Measurements from ENCODE around the gene HMGCS1.

The HMGCS1 gene

DNA sequence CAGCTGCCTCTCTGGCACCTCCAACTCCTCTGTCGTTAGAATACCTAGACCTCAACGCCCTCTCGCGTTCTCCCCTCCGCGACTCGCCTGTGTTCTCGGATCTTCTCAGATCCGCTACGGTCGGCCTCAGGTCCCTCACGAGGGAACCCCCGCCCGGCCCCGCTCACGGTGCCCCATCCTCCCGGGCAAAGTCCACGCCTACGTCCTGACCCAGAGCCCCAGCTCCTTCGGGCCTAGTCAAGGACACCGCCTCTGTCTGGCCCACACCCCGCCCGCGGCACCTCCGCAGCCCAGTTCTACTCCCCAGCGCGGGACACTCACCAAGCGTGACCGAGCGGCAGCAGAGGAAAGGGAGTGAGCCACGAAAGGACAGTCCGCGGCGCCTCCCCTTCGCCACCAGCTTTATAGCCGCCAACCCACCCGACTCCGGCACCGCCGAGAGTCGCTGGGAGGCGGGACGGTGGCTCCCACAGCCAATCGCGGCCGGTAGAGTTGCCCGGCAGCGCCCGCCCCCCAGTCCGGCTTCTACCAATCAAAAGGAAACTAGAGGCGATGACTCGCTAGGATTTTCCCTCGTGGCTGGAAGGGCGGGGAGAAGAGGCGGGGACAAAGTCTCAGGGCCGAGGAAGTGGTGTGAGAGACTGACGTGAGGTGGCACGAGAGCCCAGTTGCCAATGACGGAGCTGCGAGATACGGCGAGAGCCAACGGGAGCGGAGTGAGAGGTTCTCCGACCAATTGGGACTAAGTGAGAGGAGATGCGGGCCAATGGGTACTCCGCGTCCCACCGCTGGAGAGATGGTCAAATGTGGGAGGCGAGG lies at the start of gene HMGCS1:
HMGCS1 (minus strand) TSS at position 378 of the 819 bp plus-strand sequence. CDS start 14,447 bp downstream, outside the sequence.
- Histone ChIP-seq H3K27me3 (ENCODE audit: control insufficient read depth, insufficient read depth, low read length) (no peaks in the 10 kb centered on the region), H3K4me3 (ENCODE audit: low read depth, low read length) (peak within 1 kb of the TSS; percentile 84), H3K9me3 (ENCODE audit: control insufficient read depth, insufficient read depth, low read length) (no peaks in the 10 kb centered on the region), H3K9ac (ENCODE audit: low read depth, low read length) (peak within 1 kb of the TSS; percentile 74; the same call in 1 of the 2 replicates), H3K36me3 (ENCODE audit: control insufficient read depth, insufficient read depth, low read length) (peaks cover 20% of the 10 kb centered on the region), H3K27ac (ENCODE audit: low read depth, low read length) (peak within 1 kb of the TSS; percentile 95), H3K4me1 (ENCODE audit: control insufficient read depth, insufficient read depth, low read length) (peaks cover 34% of the 10 kb centered on the region)

DNA sequence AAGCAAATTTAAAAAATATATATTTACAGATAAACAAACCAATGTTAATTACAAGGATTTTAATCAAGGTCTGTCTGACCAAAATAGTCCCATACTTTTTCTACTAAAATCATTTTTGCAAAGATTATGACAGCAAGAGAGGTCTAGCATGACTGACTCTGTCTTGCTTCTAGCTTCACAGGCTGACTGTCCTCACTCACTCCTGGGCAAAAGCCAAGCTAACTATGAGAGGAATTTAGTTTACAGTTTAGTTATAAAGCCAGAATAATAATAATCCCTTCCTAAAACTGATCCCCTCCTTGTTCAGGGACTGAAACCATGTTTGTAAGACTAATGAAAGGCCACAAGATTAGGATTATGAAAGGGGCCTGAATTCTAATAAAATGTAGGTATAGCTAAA lies 45.5 kb upstream of the HMGCS1 start:
- H3K4me1 ChIP-seq (ENCODE audit: control insufficient read depth, insufficient read depth, low read length), result no peaks in the 10 kb centered on the region
- no peaks in the 10 kb centered on the region for H3K27me3 ChIP-seq (ENCODE audit: control insufficient read depth, insufficient read depth, low read length)
- H3K27ac ChIP-seq (ENCODE audit: low read depth, low read length), result no peak overlapping the region
- peaks cover 13% of the 10 kb centered on the region; the same call in 1 of the 2 replicates for H3K9me3 ChIP-seq (ENCODE audit: control insufficient read depth, insufficient read depth, low read length)
- H3K36me3 ChIP-seq (ENCODE audit: control insufficient read depth, insufficient read depth, low read length), result no peaks in the 10 kb centered on the region
- H3K9ac ChIP-seq (ENCODE audit: low read depth, low read length), result no peak overlapping the region
- H3K4me3 ChIP-seq (ENCODE audit: low read depth, low read length), result no peak overlapping the region

DNA sequence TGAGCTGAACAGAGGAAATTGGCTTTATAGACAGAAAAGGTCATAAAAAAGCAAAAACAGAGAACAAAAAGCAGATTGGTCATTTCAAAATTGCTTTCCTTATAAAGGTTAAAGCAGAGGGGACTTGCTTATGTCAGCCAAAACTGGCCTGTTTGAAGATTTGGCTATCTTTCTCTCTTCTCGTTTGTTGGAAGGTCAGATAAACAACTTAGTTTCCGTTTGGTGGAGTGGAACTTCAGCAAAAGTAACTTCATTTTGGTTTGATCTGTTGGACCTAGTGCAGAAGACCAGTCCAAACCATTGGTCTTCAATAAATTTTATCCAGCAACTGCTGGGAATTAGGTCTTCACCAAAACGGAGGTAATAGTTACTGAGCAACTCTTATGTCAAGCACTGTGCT lies 45.1 kb upstream of the HMGCS1 start:
- Histone ChIP-seq H3K4me3 (ENCODE audit: low read depth, low read length) (no peak overlapping the region), H3K9ac (ENCODE audit: low read depth, low read length) (no peak overlapping the region), H3K27ac (ENCODE audit: low read depth, low read length) (no peak overlapping the region), H3K4me1 (ENCODE audit: control insufficient read depth, insufficient read depth, low read length) (no peaks in the 10 kb centered on the region), H3K36me3 (ENCODE audit: control insufficient read depth, insufficient read depth, low read length) (no peaks in the 10 kb centered on the region), H3K27me3 (ENCODE audit: control insufficient read depth, insufficient read depth, low read length) (no peaks in the 10 kb centered on the region), H3K9me3 (ENCODE audit: control insufficient read depth, insufficient read depth, low read length) (peaks cover 13% of the 10 kb centered on the region; the same call in 1 of the 2 replicates)

DNA sequence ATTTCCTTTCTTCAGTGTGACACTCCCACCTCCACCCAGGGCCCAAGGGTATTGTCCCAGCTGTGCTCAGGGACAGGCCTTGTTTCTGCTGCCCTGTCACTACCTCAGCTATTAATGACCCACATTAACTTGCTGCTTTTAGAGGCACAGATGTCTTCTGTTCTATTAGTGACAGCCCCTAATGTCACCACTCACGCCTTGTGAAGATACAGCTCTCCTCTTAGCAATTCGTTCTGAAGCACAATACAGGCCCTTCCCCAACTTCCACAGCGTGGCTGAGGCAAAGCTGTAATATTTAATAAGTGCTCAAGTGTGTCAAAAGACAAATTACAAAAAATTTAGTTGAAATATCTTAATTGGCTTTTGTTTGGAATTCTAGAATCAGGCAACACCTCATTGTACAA lies 44.7 kb upstream of the HMGCS1 start:
- no peak overlapping the region for H3K27ac ChIP-seq (ENCODE audit: low read depth, low read length)
- H3K9ac ChIP-seq (ENCODE audit: low read depth, low read length), result no peak overlapping the region

DNA sequence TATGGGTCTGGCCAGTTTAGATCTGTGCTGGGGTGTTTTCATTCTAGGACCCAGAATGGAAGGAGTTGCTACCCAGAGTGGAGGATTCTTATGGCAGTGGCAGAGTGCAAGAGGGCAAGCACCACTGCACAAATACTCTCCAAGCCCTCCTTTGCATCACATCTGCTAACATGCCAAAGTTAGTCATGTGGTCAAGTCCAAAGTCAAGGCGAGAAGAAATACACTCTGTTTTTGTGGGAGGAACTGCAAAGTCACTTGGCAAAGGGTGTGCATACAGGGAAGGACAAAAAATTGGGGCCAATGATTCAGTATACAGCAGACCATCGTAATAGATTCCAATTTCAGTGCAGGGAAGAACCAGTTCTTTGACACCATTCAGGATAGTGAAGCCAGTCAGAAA lies 43.9 kb upstream of the HMGCS1 start:
- Histone ChIP-seq H3K4me3 (ENCODE audit: low read depth, low read length) (no peak overlapping the region), H3K27ac (ENCODE audit: low read depth, low read length) (no peak overlapping the region), H3K9ac (ENCODE audit: low read depth, low read length) (no peak overlapping the region), H3K4me1 (ENCODE audit: control insufficient read depth, insufficient read depth, low read length) (no peaks in the 10 kb centered on the region), H3K36me3 (ENCODE audit: control insufficient read depth, insufficient read depth, low read length) (no peaks in the 10 kb centered on the region), H3K27me3 (ENCODE audit: control insufficient read depth, insufficient read depth, low read length) (no peaks in the 10 kb centered on the region), H3K9me3 (ENCODE audit: control insufficient read depth, insufficient read depth, low read length) (peaks cover 13% of the 10 kb centered on the region; the same call in 1 of the 2 replicates)

More for the DNA sequence above, 44.7 kb upstream of the HMGCS1 start:
- Histone ChIP-seq H3K9me3 (ENCODE audit: control insufficient read depth, insufficient read depth, low read length) (peaks cover 13% of the 10 kb centered on the region; the same call in 1 of the 2 replicates), H3K36me3 (ENCODE audit: control insufficient read depth, insufficient read depth, low read length) (no peaks in the 10 kb centered on the region), H3K27me3 (ENCODE audit: control insufficient read depth, insufficient read depth, low read length) (no peaks in the 10 kb centered on the region), H3K4me3 (ENCODE audit: low read depth, low read length) (no peak overlapping the region), H3K4me1 (ENCODE audit: control insufficient read depth, insufficient read depth, low read length) (no peaks in the 10 kb centered on the region)

DNA sequence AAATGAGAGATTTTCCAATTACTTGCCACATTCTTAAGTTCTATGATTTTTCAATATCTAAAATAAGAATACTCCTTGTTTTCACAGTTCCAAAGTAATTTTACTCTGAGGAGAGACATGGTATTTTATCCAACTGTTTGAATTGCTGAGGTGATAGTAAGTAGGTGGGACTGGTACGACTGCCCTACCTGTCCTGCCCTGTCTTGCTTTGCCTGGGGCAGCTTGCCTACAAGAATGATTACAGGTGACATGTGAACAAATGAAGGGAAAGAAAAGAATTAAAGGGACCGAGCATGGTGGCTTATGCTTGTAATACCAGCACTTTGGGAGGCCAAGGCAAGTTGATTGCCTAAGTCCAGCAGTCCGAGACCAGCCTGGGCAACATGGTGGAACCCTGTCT lies 41.6 kb upstream of the HMGCS1 start:
- no peaks in the 10 kb centered on the region for H3K36me3 ChIP-seq (ENCODE audit: control insufficient read depth, insufficient read depth, low read length)
- no peak overlapping the region for H3K27ac ChIP-seq (ENCODE audit: low read depth, low read length)
- H3K9me3 ChIP-seq (ENCODE audit: control insufficient read depth, insufficient read depth, low read length), result 0 out of 2 replicates have a peak, but pooled peaks cover 10% of the 10 kb centered on the region
- no peaks in the 10 kb centered on the region for H3K27me3 ChIP-seq (ENCODE audit: control insufficient read depth, insufficient read depth, low read length)
- no peak overlapping the region for H3K9ac ChIP-seq (ENCODE audit: low read depth, low read length)
- H3K4me1 ChIP-seq (ENCODE audit: control insufficient read depth, insufficient read depth, low read length), result no peaks in the 10 kb centered on the region
- H3K4me3 ChIP-seq (ENCODE audit: low read depth, low read length), result no peak overlapping the region

DNA sequence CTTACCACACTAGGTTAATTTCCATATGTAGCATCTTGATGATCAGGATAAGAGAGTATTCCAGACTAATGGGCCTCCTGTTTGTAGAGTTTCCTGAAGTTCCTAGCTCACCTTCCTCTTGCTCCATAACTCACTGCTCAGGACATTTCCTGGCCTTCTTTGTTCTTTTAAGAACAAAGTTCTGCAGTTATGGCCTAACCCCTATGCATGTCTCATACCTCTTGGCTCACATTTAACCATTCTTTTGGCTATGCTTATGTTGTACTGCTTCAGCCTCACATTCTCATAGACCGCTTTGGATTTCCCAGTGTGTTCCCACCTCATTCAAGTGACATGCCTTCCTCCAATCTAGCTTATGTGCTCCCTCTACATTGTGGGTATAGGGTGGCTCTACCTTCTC lies 40.5 kb upstream of the HMGCS1 start:
- H3K36me3 ChIP-seq (ENCODE audit: control insufficient read depth, insufficient read depth, low read length), result no peaks in the 10 kb centered on the region
- no peak overlapping the region for H3K4me3 ChIP-seq (ENCODE audit: low read depth, low read length)
- H3K9me3 ChIP-seq (ENCODE audit: control insufficient read depth, insufficient read depth, low read length), result 0 out of 2 replicates have a peak, but pooled peaks cover 4% of the 10 kb centered on the region
- H3K4me1 ChIP-seq (ENCODE audit: control insufficient read depth, insufficient read depth, low read length), result no peaks in the 10 kb centered on the region
- H3K9ac ChIP-seq (ENCODE audit: low read depth, low read length), result no peak overlapping the region
- H3K27me3 ChIP-seq (ENCODE audit: control insufficient read depth, insufficient read depth, low read length), result no peaks in the 10 kb centered on the region
- H3K27ac ChIP-seq (ENCODE audit: low read depth, low read length), result no peak overlapping the region

DNA sequence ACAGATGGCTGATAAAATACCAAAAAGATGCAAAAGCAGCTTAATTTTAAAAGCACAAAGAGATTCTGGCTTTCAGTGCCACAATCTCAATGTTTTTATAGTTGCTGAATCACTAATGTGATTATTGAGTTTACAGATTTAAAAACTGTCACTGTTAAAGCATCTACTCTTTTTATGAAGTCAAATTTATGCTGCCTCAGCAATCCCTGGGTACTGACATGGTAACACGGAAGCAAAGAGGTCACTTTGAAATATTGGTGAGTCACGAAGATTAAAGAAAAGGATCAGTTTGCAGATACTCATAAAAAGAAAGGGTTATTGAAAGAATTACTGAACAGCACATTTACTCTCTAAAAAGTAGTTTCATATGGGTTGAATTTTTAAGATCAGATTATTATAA lies 39.7 kb upstream of the HMGCS1 start:
- H3K9me3 ChIP-seq (ENCODE audit: control insufficient read depth, insufficient read depth, low read length), result 0 out of 2 replicates have a peak, but pooled peaks cover 4% of the 10 kb centered on the region

DNA sequence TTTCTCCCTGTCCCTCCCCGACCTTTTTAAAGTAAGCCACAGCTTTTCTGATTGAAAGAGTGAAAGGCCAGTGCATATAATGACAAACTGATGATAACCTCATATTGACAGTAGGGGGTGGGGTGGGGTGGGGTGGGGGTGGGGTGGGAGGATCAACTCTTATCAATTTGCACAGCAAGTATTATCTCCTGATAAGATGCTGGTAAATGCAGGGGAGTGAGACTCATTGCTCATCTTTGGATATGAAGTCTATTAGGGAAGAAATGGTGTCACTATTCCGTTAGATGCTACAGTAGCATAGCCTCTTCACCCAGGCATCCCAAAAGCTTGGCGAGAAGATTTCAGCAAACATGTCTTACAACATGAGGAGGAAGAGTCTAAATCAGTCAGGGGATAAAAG lies 38.9 kb upstream of the HMGCS1 start:
- H3K36me3 ChIP-seq (ENCODE audit: control insufficient read depth, insufficient read depth, low read length), result no peaks in the 10 kb centered on the region
- no peaks in the 10 kb centered on the region for H3K4me1 ChIP-seq (ENCODE audit: control insufficient read depth, insufficient read depth, low read length)
- no peak overlapping the region for H3K4me3 ChIP-seq (ENCODE audit: low read depth, low read length)
- no peak overlapping the region for H3K9ac ChIP-seq (ENCODE audit: low read depth, low read length)
- 0 out of 2 replicates have a peak, but pooled peaks cover 1% of the 10 kb centered on the region for H3K9me3 ChIP-seq (ENCODE audit: control insufficient read depth, insufficient read depth, low read length)
- H3K27ac ChIP-seq (ENCODE audit: low read depth, low read length), result no peak overlapping the region
- no peaks in the 10 kb centered on the region for H3K27me3 ChIP-seq (ENCODE audit: control insufficient read depth, insufficient read depth, low read length)

More for the DNA sequence above, 39.7 kb upstream of the HMGCS1 start:
- no peaks in the 10 kb centered on the region for H3K27me3 ChIP-seq (ENCODE audit: control insufficient read depth, insufficient read depth, low read length)
- no peak overlapping the region for H3K4me3 ChIP-seq (ENCODE audit: low read depth, low read length)
- no peaks in the 10 kb centered on the region for H3K36me3 ChIP-seq (ENCODE audit: control insufficient read depth, insufficient read depth, low read length)
- H3K9ac ChIP-seq (ENCODE audit: low read depth, low read length), result no peak overlapping the region
- no peak overlapping the region for H3K27ac ChIP-seq (ENCODE audit: low read depth, low read length)
- no peaks in the 10 kb centered on the region for H3K4me1 ChIP-seq (ENCODE audit: control insufficient read depth, insufficient read depth, low read length)

DNA sequence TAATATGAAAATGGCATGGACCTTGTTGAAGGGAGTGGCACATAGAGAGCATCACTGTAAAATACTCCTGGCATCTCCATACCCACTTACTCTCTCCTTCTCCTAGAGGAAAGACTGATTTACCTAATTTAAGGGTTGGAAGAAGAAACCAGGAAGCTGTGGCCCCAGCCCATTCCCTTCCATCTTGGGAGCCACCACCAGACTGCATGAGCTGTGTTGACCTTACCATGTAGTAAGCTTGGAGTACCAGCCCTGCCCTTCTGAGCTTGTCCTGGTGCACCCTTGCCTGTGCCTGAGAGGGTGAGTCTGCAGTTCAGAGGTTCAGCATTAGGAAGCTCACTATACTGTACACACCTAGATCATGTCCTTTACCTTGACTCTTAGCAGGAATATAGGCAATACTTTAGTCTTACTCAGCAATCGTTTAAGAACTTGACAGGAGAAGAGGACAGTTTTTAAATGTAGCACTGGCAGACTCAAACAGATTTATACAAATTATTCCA lies 35.7 kb upstream of the HMGCS1 start:
- Histone ChIP-seq H3K9me3 (ENCODE audit: control insufficient read depth, insufficient read depth, low read length) (no peaks in the 10 kb centered on the region), H3K36me3 (ENCODE audit: control insufficient read depth, insufficient read depth, low read length) (no peaks in the 10 kb centered on the region), H3K4me3 (ENCODE audit: low read depth, low read length) (no peak overlapping the region)

DNA sequence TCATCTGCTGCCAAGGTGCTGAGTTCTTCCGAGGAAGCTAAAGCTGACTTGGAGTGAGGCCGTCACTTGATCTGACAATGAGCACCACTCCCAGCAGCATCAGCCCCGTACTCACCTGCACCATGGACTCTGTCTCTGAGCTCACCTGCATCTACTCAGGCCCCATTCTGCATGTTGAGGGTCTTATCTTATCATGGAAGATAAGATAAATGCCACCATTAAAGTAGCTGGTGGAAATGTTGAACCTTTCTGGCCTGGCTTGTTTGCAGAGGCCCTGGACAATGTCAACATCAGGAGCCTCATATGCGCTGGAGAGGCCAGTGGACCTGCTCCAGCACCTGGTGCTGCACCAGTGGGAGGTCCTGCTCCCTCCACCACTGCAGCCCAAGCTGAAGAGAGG lies 35.0 kb upstream of the HMGCS1 start:
- H3K4me3 ChIP-seq (ENCODE audit: low read depth, low read length), result no peak overlapping the region
- H3K4me1 ChIP-seq (ENCODE audit: control insufficient read depth, insufficient read depth, low read length), result no peaks in the 10 kb centered on the region
- H3K36me3 ChIP-seq (ENCODE audit: control insufficient read depth, insufficient read depth, low read length), result no peaks in the 10 kb centered on the region
- H3K27me3 ChIP-seq (ENCODE audit: control insufficient read depth, insufficient read depth, low read length), result no peaks in the 10 kb centered on the region
- H3K27ac ChIP-seq (ENCODE audit: low read depth, low read length), result no peak overlapping the region
- no peaks in the 10 kb centered on the region for H3K9me3 ChIP-seq (ENCODE audit: control insufficient read depth, insufficient read depth, low read length)
- H3K9ac ChIP-seq (ENCODE audit: low read depth, low read length), result no peak overlapping the region

More for the DNA sequence above, 35.7 kb upstream of the HMGCS1 start:
- H3K27me3 ChIP-seq (ENCODE audit: control insufficient read depth, insufficient read depth, low read length), result no peaks in the 10 kb centered on the region
- no peaks in the 10 kb centered on the region for H3K4me1 ChIP-seq (ENCODE audit: control insufficient read depth, insufficient read depth, low read length)
- H3K9ac ChIP-seq (ENCODE audit: low read depth, low read length), result no peak overlapping the region
- H3K27ac ChIP-seq (ENCODE audit: low read depth, low read length), result no peak overlapping the region

Data from HUES48 (cell line).